HG02763 (cell line): ENCODE measurements around the gene KIAA0408.

ENCODE experiments used
- ATAC-seq: cut with Tn5 transposase; IDR thresholded peaks from one replicate; pipeline ENCODE4 v1.9.1; 2021; ENCODE audit warnings: mild to moderate bottlenecking, moderate library complexity; ENCODE audit not compliant: unreplicated experiment

The KIAA0408 gene

GRCh38 chr6:127459231-127459641 lies at the start of gene KIAA0408:
Gene KIAA0408, minus strand, starts transcription at chr6:127459389. Its CDS starts 5,408 bp downstream, at chr6:127453981.
- ATAC-seq, result no peak

GRCh38 chr6:127506894-127507293 lies 47.7 kb upstream of the KIAA0408 start:
- no peak for ATAC-seq

GRCh38 chr6:127503022-127503421 lies 43.8 kb upstream of the KIAA0408 start:
- no peak for ATAC-seq

- no peak for ATAC-seq
Observed at GRCh38 chr6:127497410-127497809, 38.2 kb upstream of the KIAA0408 start.

GRCh38 chr6:127496471-127496870 lies 37.3 kb upstream of the KIAA0408 start:
- ATAC-seq, result no peak

DNA sequence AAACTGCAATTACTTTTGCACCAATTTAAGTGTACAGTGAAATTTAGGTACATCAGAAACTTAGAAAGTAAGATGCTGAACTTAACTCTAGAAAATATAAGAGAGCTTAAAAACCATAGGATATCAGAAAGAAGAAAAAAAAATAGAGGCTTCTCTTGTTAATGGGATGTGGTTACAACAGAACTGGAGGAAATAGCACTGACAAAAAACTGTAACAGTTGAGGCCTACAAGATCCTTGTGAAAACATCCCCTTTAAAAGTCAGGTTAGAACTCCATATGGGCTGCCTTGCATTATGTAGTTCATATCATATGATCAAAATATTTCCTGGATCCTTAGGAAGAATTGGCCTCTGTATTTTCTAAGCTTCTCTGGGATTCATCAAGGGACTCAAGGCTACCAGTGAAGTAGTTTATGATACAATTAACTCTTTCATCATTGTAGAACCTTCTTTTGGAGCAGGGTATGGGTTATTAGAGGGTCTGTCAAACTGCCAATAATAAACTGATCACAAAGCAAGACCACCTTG lies 35.1 kb upstream of the KIAA0408 start:
- no peak for ATAC-seq

DNA sequence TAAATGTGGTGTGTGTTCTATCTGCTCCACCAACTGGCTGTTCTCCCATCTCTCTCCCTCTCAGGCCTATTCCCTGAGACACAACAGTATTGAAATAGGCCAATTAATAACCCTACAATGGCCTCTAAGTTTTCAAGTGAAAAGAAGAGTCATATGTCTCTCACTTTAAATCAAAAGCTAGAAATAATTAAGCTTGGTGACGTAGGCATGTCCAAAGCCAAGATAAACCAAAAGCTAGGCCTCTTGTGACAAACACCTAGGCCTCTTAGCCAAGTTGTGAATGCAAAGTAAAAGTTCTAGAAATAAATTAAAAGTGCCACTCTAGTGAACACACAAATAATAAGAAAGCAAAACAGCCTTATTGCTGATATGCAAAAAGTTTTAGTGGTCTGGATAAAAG lies 30.1 kb upstream of the KIAA0408 start:
- ATAC-seq, result no peak

- ATAC-seq, result no peak
Observed at GRCh38 chr6:127486934-127487333, 27.7 kb upstream of the KIAA0408 start.

GRCh38 chr6:127484212-127484863 lies 25.1 kb upstream of the KIAA0408 start:
- peak; percentile 100 for ATAC-seq

DNA sequence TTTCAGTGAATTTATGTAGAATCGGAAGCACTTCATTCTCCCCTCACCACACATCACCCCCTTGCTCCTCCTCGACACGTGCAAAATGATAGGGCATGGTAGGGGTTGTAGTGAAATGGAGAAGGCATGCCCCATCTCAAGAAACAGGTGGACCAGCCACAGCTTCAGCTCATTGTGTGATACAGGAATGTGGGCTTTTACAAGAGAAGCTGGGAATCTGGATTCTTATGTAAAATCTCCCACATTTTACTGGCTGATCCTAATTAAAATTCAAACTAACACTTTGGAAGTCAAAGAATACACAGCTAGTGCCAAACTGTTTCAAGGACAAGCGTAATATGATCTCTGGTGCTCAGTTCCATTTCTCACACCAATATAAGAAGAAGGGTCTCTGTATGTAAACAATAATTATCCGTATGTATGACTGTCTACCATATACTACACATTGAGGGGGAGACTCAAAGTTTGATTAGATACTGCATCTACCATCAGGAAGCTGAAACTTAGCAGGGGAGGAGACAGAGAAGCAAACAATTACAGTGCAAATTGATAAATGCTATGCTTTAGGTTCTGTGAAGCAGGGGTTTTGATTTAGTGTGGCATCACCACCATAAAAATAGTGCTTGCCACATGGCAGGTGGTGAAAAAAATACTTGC lies 24.3 kb upstream of the KIAA0408 start:
- ATAC-seq, result peak; percentile 11

- no peak for ATAC-seq
Observed at GRCh38 chr6:127482325-127482724, 23.1 kb upstream of the KIAA0408 start.

GRCh38 chr6:127481628-127482027 lies 22.4 kb upstream of the KIAA0408 start:
- no peak for ATAC-seq

DNA sequence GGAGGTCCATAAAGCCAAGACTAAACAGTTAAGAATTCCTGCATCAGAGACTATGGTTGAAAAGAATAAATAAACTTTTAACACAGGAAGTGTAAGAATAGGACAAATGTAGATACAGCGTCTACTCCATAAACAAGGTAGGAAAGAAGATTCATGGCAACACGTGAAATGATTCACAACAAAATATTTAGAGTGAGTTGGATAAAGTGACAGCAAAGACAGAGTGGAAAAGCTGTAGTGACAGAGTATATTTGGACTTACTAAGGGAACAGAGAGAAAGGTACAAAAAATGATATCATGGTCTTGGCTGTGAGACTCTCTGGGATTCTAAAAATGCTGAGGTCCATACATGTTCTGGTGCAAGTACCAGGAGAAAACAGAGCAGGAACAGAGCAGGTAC lies 21.9 kb upstream of the KIAA0408 start:
- no peak for ATAC-seq

DNA sequence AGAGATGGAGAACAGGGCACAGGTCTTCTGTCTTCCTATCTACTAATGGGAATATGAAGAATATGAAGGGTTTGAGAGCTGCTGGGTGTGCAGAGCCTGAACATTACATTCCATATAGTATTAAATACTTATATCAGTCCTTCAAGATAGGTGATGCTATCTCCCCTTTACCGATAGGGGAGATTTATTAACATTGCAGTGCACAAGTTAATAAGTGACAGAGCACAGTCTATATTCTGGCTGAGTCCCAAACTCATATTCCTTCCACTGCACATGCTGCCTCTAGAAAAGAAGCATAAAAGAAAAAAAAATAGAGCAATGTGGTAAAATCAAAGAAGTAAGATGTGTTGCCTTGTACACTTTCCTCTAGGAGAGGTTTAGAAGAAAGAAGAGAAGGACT lies 18.5 kb upstream of the KIAA0408 start:
- no peak for ATAC-seq

DNA sequence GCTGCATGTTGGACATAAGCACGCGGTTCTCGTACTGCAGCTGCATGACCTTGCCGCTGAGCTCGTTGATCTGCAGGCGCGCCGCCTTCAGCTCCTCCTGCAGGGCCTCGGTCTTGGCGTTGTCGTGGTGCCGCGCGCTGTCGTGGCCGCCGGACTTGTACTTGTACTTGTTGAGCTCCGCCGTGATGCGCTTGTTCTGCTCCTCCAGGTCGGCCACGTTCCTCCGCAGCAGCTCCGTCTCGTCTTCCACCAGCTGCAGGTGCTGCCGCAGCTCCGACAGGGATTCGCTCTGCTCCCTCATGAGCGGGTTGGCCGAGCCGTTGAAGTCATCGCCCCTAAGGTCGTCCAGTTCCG lies 16.6 kb upstream of the KIAA0408 start:
- ATAC-seq, result no peak

GRCh38 chr6:127475135-127475822 lies 16.1 kb upstream of the KIAA0408 start:
- ATAC-seq, result no peak

GRCh38 chr6:127471379-127472255 lies 12.4 kb upstream of the KIAA0408 start:
- peak; percentile 50 for ATAC-seq

GRCh38 chr6:127468936-127469335 lies 9.7 kb upstream of the KIAA0408 start:
- ATAC-seq, result no peak

- ATAC-seq, result no peak
Observed at GRCh38 chr6:127466416-127466815, 7.2 kb upstream of the KIAA0408 start.

GRCh38 chr6:127464881-127465459 lies 5.8 kb upstream of the KIAA0408 start:
- ATAC-seq, result peak; percentile 90
